Neuron (in vitro differentiated cells): ENCODE data around the gene PRKACA.
"Not testable (repeated sequence)": the region's sequence is repeated elsewhere in the genome, so short reads cannot be mapped to it uniquely, and the experiment has no call there.

Source experiments
- H2AFZ ChIP-seq: one replicate; pipeline ENCODE4 v1.6.1; 2013; ENCODE audit warnings: low read depth, mild to moderate bottlenecking, inconsistent platforms, low read length, moderate library complexity
- H3K27me3 ChIP-seq: one replicate; pipeline ENCODE4 v1.6.1; 2013; ENCODE audit warnings: low read length; ENCODE audit not compliant: insufficient read depth
- H3K36me3 ChIP-seq: one replicate; pipeline ENCODE4 v1.6.1; 2013; ENCODE audit warnings: low read length; ENCODE audit not compliant: insufficient read depth
- H3K4me1 ChIP-seq: one replicate; pipeline ENCODE4 v1.6.1; 2013; ENCODE audit warnings: low read length; ENCODE audit not compliant: insufficient read depth
- H3K4me3 ChIP-seq: 2 replicates; pipeline ENCODE4 v1.5.1; 2013; ENCODE audit warnings: mild to moderate bottlenecking, low read length, moderate library complexity
- H3K9me3 ChIP-seq: one replicate; pipeline ENCODE4 v1.6.1; 2013; ENCODE audit warnings: low read length

PRKACA gene

DNA sequence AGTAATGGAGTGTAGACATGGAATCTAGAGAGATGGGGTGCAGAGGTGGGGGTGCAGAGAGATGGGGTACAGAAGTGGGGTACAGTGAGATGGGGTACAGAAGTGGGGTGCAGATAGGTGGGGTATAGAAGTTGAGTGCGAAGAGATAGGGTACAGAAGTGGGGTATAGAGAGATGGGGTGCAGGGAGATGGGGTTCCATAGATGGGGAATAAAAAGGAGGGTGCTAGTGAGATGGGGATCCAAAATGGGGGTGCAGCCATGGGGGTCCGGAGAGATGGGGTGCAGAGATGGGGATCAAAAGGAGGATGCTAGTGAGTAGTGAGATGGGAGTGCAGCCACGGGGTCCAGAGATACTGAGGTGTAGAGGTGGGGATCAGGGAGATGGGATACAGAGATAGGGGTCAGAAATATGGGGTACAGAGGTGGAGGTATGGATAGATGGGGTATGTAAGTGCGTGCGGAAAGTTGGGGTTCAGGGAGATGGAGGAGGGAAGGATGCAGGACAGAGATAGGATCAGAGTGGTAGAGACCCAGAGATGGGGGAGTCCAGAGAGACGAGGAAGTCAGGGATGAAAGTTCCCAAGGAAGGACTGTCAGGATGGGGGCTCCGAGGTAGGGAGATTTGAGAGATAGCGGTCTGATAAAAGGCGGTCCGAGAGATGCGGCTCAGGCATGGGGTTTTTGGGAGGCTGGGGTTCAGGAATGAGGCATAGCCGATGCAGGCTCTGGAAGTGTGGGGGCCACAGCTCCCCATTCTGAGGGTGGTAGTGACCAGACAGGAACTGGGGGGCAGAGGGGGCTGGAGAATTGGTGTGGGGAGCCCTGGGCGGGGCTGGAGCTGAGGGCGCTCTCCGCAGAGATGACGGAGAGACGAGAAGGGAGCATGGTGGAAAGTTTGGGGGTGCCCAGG lies 59.1 kb downstream of the PRKACA start:
- H3K36me3 ChIP-seq: no peaks in the 10 kb centered on the region
- H3K9me3 ChIP-seq: peaks cover under 1% of the 10 kb centered on the region
- H2AFZ ChIP-seq: peak overlapping the region; percentile 18
- peak overlapping the region; percentile 44 for H3K4me3 ChIP-seq
- peaks cover 18% of the 10 kb centered on the region for H3K27me3 ChIP-seq
- peaks cover 8% of the 10 kb centered on the region for H3K4me1 ChIP-seq

DNA sequence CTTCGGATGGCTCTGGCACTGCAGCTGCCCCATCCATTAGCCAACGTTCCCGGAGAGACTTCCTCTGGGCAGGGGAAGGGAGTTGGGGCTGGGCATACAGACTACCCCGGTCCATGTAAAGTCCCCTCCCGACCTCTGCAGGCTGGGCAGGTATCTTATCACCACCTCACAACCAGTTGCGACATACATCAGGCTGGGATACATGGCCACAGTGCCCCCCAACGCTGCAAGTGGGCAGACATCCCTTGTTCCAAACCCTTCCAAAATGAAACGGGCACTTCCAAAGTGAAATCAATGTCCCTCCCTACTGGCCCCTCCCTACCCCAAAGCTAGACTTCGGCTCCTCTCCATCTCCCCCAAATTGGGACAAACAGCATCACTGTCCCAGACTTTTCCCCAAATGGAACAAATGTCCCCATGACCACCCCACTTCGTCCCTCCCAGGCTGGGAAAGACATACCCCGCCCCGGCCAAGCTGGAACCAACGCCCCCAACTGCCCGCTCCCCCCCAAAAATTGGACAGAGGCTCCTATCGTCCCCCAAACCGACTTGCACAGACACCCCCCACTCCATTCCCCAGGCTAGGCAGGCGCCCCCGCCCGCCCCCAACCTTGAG lies 60.7 kb downstream of the PRKACA start:
- H3K4me3 ChIP-seq: peak overlapping the region; percentile 33
- H3K4me1 ChIP-seq: peaks cover 8% of the 10 kb centered on the region
- H3K36me3 ChIP-seq: no peaks in the 10 kb centered on the region
- H2AFZ ChIP-seq: no peak overlapping the region
- peaks cover 2% of the 10 kb centered on the region for H3K9me3 ChIP-seq
- peaks cover 18% of the 10 kb centered on the region for H3K27me3 ChIP-seq

DNA sequence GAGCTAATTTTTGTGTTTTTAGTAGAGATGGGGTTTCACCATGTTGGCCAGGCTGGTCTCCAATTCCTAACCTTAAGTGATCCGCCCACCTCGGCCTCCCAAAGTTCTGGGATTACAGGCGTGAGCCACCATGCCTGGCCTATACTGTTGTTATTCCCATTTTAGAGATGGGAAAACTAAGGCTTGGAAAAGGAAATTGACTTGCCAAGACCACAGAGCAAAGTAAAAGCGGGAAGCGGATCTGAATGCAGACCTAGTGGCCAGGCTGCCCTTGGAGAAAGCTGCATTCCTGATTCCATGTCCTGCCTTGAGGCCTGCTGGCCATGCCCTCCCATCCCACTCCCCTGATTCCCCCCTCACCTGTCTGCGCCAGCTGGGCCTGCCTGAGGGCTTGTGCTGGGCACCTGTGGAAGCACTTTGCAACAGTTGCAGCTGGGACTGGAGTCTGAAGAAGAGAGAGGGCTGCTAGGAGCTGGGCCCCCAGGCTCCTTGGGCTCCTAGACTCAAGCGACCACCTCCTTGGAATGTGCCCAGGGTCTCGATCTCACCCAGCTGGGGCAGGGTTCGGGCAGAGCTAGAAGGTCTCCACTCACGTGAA lies 61.4 kb downstream of the PRKACA start:
- H3K9me3 ChIP-seq: peaks cover 2% of the 10 kb centered on the region
- H3K4me3 ChIP-seq: no peak overlapping the region
- H3K27me3 ChIP-seq: peaks cover 18% of the 10 kb centered on the region
- H2AFZ ChIP-seq: no peak overlapping the region
- H3K36me3 ChIP-seq: no peaks in the 10 kb centered on the region
- H3K4me1 ChIP-seq: peaks cover 8% of the 10 kb centered on the region

DNA sequence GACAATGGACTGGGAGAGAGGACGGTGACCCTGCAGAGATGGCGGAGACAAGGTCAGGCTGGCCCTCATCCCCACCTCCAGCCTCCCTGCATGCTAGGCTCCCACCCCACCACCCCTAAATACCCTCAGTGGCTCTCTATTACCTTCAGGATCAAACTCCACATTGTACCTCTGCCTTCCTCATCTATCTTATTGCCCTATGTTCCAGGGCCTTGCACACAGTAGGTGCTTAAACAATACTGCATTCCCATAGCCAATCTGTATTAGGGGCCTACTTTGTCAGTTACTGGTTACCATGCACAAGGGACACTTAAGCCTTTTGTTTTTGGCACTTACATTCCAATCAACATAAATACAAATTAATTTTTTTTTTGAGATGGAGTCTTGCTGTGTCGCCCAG lies 62.2 kb downstream of the PRKACA start:
- Histone ChIP-seq H3K4me1 (peaks cover 8% of the 10 kb centered on the region), H3K36me3 (no peaks in the 10 kb centered on the region), H3K9me3 (peaks cover 2% of the 10 kb centered on the region), H3K27me3 (peaks cover 16% of the 10 kb centered on the region), H3K4me3 (no peak overlapping the region), H2AFZ (no peak overlapping the region)

DNA sequence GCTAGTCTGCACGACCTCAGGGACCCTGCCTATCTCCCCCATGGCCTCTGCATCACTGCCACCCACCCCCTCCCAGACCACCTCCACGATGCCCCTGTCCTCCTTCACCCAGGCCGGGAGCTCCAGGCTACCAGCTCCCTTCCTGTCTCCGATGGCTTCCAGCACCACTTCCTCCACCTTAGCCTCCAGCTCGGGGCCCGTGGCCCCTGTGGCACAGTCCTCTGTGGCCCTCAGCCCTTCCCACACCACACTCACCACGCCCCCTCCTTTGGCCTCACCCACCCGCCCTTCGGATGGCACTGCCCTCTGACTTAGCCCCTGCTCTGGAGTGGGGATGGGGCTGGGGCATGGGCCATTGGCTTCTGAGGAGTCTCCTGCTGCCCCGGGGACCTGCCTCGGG lies 62.8 kb downstream of the PRKACA start:
- peaks cover 7% of the 10 kb centered on the region for H3K4me1 ChIP-seq
- no peak overlapping the region for H3K4me3 ChIP-seq
- H3K9me3 ChIP-seq: peaks cover 2% of the 10 kb centered on the region
- no peaks in the 10 kb centered on the region for H3K36me3 ChIP-seq
- H3K27me3 ChIP-seq: peaks cover 16% of the 10 kb centered on the region
- H2AFZ ChIP-seq: no peak overlapping the region

DNA sequence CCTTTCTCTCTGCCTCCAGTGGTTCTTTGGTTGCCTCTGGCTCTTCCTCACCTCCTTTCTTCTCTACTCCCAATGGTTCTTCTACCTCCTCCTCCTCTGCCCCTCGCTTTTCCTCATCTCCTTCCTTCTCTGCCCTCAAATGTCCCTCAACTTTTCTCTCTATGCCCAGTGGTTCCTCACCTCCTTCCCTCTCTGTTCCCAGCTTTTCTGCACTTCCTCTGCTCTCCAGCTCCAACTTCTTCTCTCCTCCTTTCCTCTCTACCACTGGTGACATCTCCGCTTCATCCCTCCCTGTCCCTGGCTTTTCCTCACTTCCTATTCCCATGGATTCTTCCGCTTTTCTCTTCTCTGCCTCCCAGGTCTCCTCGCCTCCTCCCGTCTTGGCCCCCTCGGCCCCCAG lies 63.5 kb downstream of the PRKACA start:
- peaks cover 4% of the 10 kb centered on the region for H3K4me1 ChIP-seq
- no peaks in the 10 kb centered on the region for H3K36me3 ChIP-seq
- peaks cover 2% of the 10 kb centered on the region for H3K9me3 ChIP-seq
- H3K4me3 ChIP-seq: no peak overlapping the region
- H2AFZ ChIP-seq: no peak overlapping the region
- peaks cover 16% of the 10 kb centered on the region for H3K27me3 ChIP-seq

DNA sequence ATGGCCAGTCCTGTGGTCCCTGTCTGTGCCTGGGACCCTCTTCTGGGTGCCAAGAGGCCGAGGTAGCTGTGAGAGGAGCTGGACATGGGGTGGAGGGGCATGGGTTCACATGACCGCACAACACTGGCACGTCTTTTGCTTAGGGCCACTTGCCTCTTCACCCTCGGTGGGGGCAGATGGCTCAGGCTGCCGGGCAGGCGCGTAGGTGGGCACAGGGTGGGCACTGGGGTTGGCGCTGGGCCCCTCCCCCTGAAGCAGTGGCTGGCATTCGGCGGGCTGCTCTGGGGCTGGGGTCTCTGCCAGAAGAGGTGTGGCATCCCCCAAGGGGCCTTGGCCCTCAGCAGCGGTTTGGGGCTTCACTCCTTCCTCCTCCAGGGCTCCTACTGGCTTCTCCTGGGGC lies 64.1 kb downstream of the PRKACA start:
- Histone ChIP-seq H3K9me3 (peaks cover 2% of the 10 kb centered on the region), H3K4me3 (no peak overlapping the region)

DNA sequence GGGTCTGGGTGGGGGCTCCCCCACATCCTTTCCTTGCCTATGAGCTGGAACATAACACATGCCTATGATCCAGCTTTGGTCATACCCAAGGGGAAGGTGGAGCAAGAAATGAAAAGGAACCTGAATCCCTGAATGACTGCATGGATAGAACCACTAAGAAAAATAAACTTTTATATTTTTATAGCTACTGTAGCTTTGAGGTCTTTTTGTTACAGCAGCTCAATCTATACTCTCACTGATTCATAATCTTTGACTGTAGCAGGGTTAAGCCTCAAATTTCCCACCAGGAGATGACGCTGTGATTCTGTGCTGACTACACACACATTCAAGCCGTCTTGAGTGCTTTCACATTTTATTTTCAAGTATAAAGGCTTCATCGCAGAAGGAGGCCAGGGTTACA lies 64.5 kb downstream of the PRKACA start:
- Histone ChIP-seq H3K27me3 (peaks cover 10% of the 10 kb centered on the region), H3K36me3 (no peaks in the 10 kb centered on the region), H3K9me3 (peaks cover 2% of the 10 kb centered on the region), H3K4me3 (no peak overlapping the region), H3K4me1 (peaks cover 1% of the 10 kb centered on the region), H2AFZ (no peak overlapping the region)

More for the DNA sequence above, 64.1 kb downstream of the PRKACA start:
- no peak overlapping the region for H2AFZ ChIP-seq
- H3K4me1 ChIP-seq: peaks cover 4% of the 10 kb centered on the region
- H3K27me3 ChIP-seq: peaks cover 13% of the 10 kb centered on the region
- H3K36me3 ChIP-seq: no peaks in the 10 kb centered on the region

DNA sequence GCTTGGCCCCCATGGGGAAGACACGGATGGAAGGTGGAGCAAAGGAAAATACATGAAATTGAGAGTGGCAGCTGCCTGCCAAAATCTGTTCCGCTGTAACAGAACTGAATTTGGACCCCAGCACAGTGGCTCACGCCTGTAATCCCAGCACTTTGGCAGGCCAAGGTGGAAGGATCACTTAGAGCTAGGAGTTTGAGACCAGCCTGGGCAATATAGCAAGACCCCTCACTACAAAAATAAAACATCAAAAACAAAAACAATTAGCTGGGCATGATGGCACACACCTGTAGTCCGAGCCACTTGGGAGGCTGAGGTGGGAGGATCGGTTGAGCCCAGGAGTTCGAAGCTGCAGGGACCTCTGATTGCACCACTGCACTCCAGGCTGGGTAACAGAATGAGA lies 65.1 kb downstream of the PRKACA start:
- no peak overlapping the region for H2AFZ ChIP-seq
- H3K9me3 ChIP-seq: peaks cover 2% of the 10 kb centered on the region
- H3K27me3 ChIP-seq: peaks cover 10% of the 10 kb centered on the region
- no peaks in the 10 kb centered on the region for H3K4me1 ChIP-seq
- no peak overlapping the region for H3K4me3 ChIP-seq
- no peaks in the 10 kb centered on the region for H3K36me3 ChIP-seq

DNA sequence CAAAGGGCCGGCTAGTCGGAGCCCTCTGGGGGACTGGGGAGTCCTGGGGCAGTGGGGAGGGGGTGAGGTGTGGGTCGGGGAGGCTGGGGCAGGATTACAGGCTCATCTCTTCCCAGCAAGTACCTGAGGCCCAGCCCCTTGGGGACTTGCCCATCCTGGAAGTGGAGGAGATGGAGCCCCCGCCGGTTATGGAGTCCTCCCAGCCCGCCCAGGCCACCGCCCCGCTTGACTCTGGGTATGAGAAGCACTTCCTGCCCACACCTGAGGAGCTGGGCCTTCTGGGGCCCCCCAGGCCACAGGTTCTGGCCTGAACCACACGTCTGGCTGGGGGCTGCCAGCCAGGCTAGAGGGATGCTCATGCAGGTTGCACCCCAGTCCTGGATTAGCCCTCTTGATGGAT lies 65.6 kb downstream of the PRKACA start:
- peaks cover 10% of the 10 kb centered on the region for H3K27me3 ChIP-seq
- no peak overlapping the region for H3K4me3 ChIP-seq
- no peaks in the 10 kb centered on the region for H3K36me3 ChIP-seq
- peaks cover 2% of the 10 kb centered on the region for H3K9me3 ChIP-seq
- H3K4me1 ChIP-seq: no peaks in the 10 kb centered on the region
- H2AFZ ChIP-seq: no peak overlapping the region

DNA sequence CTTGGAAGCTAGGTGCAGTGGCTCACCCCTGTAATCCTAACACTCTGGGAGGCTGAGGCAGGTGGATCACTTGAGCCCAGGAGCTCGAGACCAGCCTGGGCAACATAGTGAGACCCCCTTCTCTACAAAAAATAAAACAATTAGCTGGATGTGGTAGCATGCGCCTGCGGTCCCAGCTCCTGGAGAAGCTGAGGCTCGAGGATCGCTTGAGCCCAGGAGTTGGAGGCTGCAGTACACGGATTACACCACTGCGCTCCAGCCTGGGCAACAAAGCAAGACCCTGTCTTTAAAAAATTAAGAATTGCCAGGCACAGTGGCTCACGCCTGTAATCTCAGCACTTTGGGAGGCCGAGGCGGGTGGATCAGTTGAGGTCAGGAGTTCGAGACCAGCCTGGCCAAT lies 66.6 kb downstream of the PRKACA start:
- not testable (repeated sequence) for H3K27me3 ChIP-seq, H3K36me3 ChIP-seq, H3K9me3 ChIP-seq, H2AFZ ChIP-seq, H3K4me1 ChIP-seq, H3K4me3 ChIP-seq

DNA sequence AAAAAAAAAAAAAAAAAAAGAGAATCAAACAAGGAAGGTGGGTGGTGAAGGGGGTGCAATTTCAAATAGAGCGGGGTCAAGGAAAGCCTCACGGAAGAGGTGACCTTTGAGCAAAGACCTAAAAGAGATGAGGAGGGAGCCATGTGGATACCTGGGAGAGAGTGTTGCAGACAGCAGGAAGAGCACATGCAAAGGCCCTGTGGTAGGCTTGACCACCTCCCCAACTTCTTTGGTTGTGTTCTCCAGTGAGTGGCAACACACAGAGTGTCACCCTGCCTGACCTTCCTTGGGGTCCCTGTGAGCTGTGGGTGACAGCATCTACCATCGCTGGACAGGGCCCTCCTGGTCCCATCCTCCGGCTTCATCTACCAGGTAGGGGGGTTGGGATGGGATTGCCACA lies 67.0 kb downstream of the PRKACA start:
- H3K27me3 ChIP-seq: no peaks in the 10 kb centered on the region
- H3K36me3 ChIP-seq: no peaks in the 10 kb centered on the region
- no peak overlapping the region for H2AFZ ChIP-seq
- no peaks in the 10 kb centered on the region for H3K4me1 ChIP-seq
- no peak overlapping the region for H3K4me3 ChIP-seq
- H3K9me3 ChIP-seq: peaks cover 2% of the 10 kb centered on the region

DNA sequence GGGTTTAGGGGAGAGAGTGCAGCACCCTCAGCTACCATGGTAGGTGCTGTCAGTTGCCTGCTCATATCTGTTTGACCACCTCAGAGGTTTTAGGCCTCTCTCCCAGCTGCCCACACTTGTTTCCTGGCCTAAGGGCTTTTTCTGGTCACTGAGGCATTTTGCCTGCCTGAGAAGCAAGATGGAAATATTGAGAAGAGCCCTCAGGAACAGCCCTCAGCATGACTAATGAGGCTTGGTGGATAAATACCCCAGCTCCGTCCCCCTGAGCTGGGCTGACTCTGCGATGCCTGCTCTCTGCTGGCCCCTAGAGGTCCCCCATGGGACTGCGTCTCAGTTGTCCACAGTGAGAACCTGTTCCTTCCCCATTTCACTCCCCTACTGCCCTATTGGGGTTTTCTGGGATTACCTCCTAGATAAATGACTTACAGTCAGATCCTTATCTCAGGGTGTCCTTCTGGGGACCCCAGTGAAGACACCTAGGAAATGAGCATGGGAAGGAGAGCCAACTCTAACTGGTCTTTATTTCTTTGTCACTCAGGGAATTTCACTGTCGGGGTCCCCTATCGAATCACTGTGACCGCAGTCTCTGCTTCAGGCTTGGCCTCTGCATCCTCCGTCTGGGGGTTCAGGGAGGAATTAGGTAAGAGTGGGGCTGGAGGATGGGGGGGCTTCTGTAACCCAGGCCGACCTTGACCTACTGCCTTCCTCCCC lies 69.0 kb downstream of the PRKACA start:
- Histone ChIP-seq H3K9me3 (peaks cover 2% of the 10 kb centered on the region), H3K27me3 (no peaks in the 10 kb centered on the region), H3K36me3 (no peaks in the 10 kb centered on the region), H2AFZ (no peak overlapping the region), H3K4me1 (no peaks in the 10 kb centered on the region), H3K4me3 (no peak overlapping the region)
